Ascending aorta (tissue), 2 donors: Measurements from ENCODE around the gene TMEM52. TPM values are rescaled to one million over a fixed set of nuclear protein-coding genes. Genes with fewer than 3 reads are reported as not detected.

Source experiments
- DNase-seq, 2 donors: peaks; one replicate each; pipeline ENCODE4 v3.0.0-alpha.2; 2019; ENCODE audit warnings: low spot score in 2 of 2
- H3K27ac ChIP-seq, 2 donors: fragments of 200-600 bp; sonication (generic); one replicate each; pipeline ENCODE4 v1.5.1; 2016 to 2017; ENCODE audit warnings: mild to moderate bottlenecking in 1 of 2
- H3K27me3 ChIP-seq: fragments of 200-600 bp; sonication (generic); one replicate; pipeline ENCODE4 v1.5.1; 2017
- H3K36me3 ChIP-seq, 2 donors: fragments of 200-600 bp; sonication (generic); one replicate each; pipeline ENCODE4 v1.5.1; 2016
- H3K4me1 ChIP-seq, 2 donors: fragments of 200-600 bp; sonication (generic); one replicate each; pipeline ENCODE4 v1.5.1; 2016 to 2017; ENCODE audit warnings: mild to moderate bottlenecking in 1 of 2
- H3K4me3 ChIP-seq, 2 donors: fragments of 200-600 bp; sonication (generic); one replicate each; pipeline ENCODE4 v1.5.1; 2016 to 2017; ENCODE audit warnings: mild to moderate bottlenecking in 1 of 2
- H3K9me3 ChIP-seq, 2 donors: fragments of 200-600 bp; sonication (generic); one replicate each; pipeline ENCODE4 v1.5.1; 2016
- CTCF ChIP-seq, 3 experiments: fragments of 200-600 bp in 2 of 3; fragments of 450-650 bp in 1 of 3; sonication (generic) in 2 of 3; IDR thresholded peaks; one replicate each; pipeline ENCODE4 v1.5.1; 2016 to 2019; ENCODE audit warnings: antibody characterized with exemption in 3 of 3, mild to moderate bottlenecking in 1 of 3, moderate library complexity in 1 of 3
- intact Hi-C: fragments of 100-400 bp; cut with DNase I; formaldehyde crosslinking; loops from one replicate; pipeline ENCODE4 v1.15.1; 2023
- total RNA-seq: library from RNA; depleted of rRNA; stranded (reverse); fragments of >200 nt; gene quantifications from one replicate; pipeline ENCODE4 v1.1.0, GENCODE V29; 2016

The TMEM52 gene
- total RNA-seq, 1 donor from 2014 or later, result not detected

- no peaks in the 10 kb centered on the region for H3K9me3 ChIP-seq
- intact Hi-C loops, result no loop called here
- no peak overlapping the region for H3K27ac ChIP-seq
- H3K27me3 ChIP-seq, result no peaks in the 10 kb centered on the region
- peaks cover 0 to 7% of the 10 kb centered on the region in 2 donors for H3K4me1 ChIP-seq
- H3K36me3 ChIP-seq, result no peaks in the 10 kb centered on the region
- no peak for TF ChIP-seq CTCF (IDR thresholded peaks at IDR 0.05)
- no peak for DNase-seq
- H3K4me3 ChIP-seq, result no peak overlapping the region
Observed at GRCh38 chr1:1899266-1899966, 19.7 kb downstream of the TMEM52 start.

- H3K27ac ChIP-seq, result no peak overlapping the region
- no peak for TF ChIP-seq CTCF (IDR thresholded peaks at IDR 0.05)
- H3K4me3 ChIP-seq, result no peak overlapping the region
- H3K27me3 ChIP-seq, result no peaks in the 10 kb centered on the region
- H3K36me3 ChIP-seq, result no peaks in the 10 kb centered on the region
- no peak for DNase-seq
- no peaks in the 10 kb centered on the region for H3K9me3 ChIP-seq
- H3K4me1 ChIP-seq, result peaks cover 0 to 12% of the 10 kb centered on the region in 2 donors
- intact Hi-C loops, result no loop called here
Observed at GRCh38 chr1:1898246-1898933, 20.7 kb downstream of the TMEM52 start.

- Histone ChIP-seq H3K27ac (no peak overlapping the region), H3K4me1 (peaks cover 0 to 21% of the 10 kb centered on the region in 2 donors), H3K36me3 (no peaks in the 10 kb centered on the region), H3K4me3 (no peak overlapping the region), H3K27me3 (no peaks in the 10 kb centered on the region), H3K9me3 (no peaks in the 10 kb centered on the region)
- TF ChIP-seq CTCF (IDR thresholded peaks at IDR 0.05), result no peak
- intact Hi-C loops, result no loop called here
- no peak for DNase-seq
Observed at GRCh38 chr1:1895456-1896336, 23.4 kb downstream of the TMEM52 start.

GRCh38 chr1:1895060-1895418 lies 24.0 kb downstream of the TMEM52 start:
- Histone ChIP-seq H3K9me3 (no peaks in the 10 kb centered on the region), H3K36me3 (no peaks in the 10 kb centered on the region), H3K4me1 (peaks cover 0 to 21% of the 10 kb centered on the region in 2 donors), H3K27ac (no peak overlapping the region), H3K27me3 (no peaks in the 10 kb centered on the region), H3K4me3 (no peak overlapping the region)
- TF ChIP-seq CTCF (IDR thresholded peaks at IDR 0.05), result no peak
- DNase-seq, result no peak
- intact Hi-C loops, result no loop called here

GRCh38 chr1:1894354-1895059 lies 24.6 kb downstream of the TMEM52 start:
- Histone ChIP-seq H3K9me3 (no peaks in the 10 kb centered on the region), H3K27me3 (no peaks in the 10 kb centered on the region), H3K4me3 (no peak overlapping the region), H3K36me3 (no peaks in the 10 kb centered on the region), H3K4me1 (peaks cover 0 to 21% of the 10 kb centered on the region in 2 donors), H3K27ac (peak overlapping the region in 1 of 2 donors; percentile 18)
- no peak for TF ChIP-seq CTCF (IDR thresholded peaks at IDR 0.05)
- no peak for DNase-seq
- intact Hi-C loops, result no loop called here
